ENCODE measurements around the gene RMRP.

GRCh38 chr9:35673132-35674024 is 15.6 kb upstream of the RMRP start, which contains the start of gene CA9:
- TF ChIP-seq CTCF (IDR thresholded peaks at IDR 0.05) (no peak), POLR2A (IDR thresholded peaks at IDR 0.05) (no peak), POLR2AphosphoS5 (IDR thresholded peaks at IDR 0.05) (no peak)
